Activated CD4-positive, alpha-beta T cell treated with anti-CD3 and anti-CD28 coated beads, Interleukin-2, amount 50 U/mL, for 4 hours (primary cell): ENCODE results near the gene FHIT.
"Not testable (repeated sequence)": the region's sequence is repeated elsewhere in the genome, so short reads cannot be mapped to it uniquely, and the experiment has no call there.

Experiments used
- DNase-seq, 2 experiments: peaks; one replicate each; pipeline ENCODE4 v3.0.0-alpha.2; 2020

Gene FHIT

GRCh38 chr3:59832702-59833101, 1418.5 kb downstream of the FHIT start:
- no peak for DNase-seq

DNA sequence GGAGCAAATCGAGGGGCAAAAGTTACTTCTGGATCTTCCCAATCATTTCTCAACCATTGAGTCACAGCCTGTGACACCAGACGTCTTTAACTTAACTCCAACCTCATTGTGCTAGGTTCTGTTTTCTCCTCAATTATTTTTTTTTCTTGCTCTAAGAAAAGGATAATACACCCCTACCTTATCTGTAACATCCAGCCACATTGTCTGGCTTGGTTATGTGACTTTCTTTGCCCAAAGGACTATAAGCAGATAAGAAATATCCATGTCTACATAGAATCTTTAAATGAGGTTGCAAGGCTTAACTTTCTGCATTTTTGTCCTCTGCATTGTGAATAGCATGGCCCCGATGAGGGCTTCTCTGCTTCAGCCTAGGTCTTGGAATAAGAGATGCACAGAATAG, 1419.0 kb downstream of the FHIT start:
- no peak for DNase-seq

- DNase-seq, result no peak
Observed at GRCh38 chr3:59831394-59831793, 1419.9 kb downstream of the FHIT start.

DNA sequence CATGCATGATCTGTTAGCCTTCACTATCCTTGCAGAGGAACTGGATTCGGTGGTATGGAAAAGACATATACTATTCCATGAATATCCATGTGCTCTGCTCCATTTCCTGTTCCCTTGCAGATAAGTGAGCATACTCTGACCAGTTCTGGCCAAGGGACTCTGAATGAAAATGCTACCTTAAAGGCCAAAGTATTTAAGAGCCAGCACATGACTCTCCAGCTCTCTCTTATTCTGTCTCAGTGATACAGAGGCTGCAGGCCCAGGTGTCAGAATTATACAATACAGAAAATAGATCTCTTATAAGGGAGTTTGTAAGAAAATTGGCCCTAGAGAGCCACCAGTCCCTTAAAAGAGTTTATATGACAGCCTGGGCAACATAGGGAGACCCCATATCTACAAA, 1421.7 kb downstream of the FHIT start:
- DNase-seq, result no peak

GRCh38 chr3:59824876-59825275, 1426.4 kb downstream of the FHIT start:
- DNase-seq, result no peak

DNA sequence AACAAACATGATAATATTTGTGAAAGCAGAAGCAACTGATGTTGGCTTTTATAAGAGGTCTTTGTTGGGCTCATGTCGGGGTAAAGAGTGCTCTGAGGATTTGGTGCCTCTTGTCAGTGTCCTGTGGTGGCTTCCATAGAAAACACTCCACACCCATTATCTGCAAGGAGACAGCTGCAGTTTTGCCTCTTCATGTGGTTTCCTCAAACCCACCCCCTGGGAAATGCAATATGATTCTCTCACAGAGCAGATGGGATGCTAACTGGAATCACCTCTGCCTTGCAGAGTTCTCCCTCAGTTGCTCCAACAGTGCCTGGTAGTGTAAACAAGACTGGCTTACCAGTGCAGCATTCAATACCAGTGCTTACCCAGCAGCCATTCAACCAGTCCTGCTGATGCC, 1430.0 kb downstream of the FHIT start:
- no peak for DNase-seq

- no peak for DNase-seq
Observed at GRCh38 chr3:59820352-59820934, 1430.8 kb downstream of the FHIT start.

GRCh38 chr3:59818919-59819300, 1432.3 kb downstream of the FHIT start:
- DNase-seq, result no peak

DNA sequence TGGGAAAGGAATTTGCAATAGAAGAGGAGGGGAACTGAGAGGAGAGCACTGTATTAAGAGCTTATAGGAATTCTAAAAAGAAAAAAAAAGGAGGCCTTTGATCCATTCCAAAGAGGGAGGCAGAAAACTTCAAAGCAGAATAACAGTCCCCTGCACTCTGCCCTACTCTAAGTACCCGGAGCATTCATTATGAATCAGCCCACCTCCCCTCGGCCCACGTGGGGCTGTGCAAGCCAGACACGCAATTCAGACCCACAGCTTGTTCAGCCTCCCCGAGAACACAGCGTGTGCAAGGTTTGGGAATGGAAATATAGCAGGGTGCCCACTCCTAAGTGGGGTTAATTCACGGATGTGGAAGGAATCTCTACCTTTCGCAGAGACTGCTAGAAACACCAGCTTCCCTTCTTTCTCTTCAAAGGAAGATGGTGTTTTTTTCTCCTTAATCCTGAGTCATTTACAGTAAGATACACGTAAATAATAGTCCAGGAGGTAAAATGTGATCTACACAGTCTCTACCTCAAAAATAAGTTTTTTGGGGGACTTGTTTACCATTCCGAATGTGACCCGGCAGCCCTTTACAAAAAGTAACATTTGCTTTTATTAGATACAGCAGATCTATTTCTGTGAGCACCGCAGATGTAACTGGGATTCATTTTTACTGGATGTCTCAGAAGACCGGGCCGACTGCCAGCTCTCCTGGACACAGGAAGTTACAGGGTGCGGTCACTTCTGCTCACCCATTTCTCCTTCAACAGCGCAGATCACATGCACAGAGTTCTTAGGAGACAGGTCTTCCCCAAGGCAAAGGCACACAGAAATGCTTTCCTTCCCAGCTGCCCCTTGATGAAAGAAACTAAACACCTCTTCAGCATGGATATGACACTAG, 1433.0 kb downstream of the FHIT start:
- no peak for DNase-seq

DNA sequence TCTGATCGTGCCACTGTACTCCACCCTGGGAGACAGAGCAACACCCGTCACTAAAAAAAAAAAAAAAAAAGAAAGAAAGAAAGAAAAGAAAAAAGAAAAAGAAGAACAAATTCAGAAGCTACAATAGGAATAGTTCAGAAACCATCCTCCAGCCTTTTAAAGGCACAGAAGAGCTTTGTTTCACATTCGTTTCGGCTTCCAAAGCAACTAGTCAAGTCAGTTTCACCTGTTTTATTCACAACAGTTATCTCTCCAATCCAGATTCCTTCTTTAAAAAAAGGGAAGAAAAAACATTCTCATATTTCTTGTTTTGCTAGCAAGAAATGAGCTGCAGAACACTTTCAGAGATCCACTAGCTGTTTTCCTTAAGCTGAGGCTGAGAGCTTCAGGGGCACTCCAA, 1433.7 kb downstream of the FHIT start:
- DNase-seq, result no peak

DNA sequence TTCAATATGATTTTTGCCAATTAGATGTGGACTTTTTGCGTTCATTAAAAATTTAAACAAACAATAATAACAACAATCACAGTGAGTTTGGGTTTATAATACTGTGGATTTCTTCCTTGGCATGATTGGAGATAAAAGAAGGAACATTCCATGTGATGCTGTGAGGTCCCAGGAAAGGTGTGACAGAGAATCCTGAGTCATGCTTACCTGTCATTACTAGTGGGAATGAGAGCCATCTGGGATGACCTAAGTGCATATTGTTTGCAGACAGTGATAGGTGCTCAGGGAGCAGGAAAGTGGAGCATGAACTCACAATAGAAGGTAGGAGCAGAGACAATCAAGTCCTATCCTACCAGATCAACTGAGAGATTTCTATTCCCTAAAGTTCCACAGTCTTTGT, 1434.9 kb downstream of the FHIT start:
- DNase-seq, result no peak

DNA sequence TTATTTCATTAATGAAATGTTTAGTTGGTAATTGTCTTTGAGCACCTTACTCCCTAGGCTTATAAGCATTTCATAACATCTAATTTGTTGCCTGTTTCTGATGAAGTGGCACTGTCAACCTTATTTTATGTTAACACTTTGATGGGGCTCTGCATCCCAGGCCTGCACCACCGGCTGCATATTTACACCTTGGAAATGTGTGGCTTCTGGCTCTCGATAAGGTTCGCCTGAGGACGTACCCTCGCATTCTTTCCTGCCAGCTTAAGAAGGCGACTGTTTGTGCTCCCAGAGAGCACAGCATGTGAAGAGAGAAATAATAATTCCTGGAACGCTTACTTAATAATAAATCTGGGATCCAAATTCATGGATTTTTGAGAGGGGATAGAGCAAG, 1438.1 kb downstream of the FHIT start:
- no peak for DNase-seq

- no peak for DNase-seq
Observed at GRCh38 chr3:59812237-59813147, 1438.8 kb downstream of the FHIT start.

DNA sequence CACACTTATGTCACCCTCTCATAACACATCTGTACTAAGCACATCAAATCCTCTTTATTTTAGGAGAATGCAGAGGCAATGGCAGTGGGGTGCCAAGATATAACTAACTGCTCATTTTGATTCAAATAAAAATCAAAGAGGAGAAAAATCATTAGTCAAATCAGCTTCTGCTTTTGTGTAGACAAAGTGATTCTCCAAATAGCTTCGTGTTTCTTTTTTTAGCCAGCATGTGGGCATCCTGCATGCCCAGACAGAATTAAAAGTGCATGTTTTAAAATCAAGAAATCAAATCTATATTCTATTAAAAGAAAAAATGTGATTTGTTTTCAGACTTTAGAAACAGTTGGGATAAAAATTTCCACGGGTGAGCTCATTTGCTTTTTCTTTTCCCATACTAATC, 1440.1 kb downstream of the FHIT start:
- no peak for DNase-seq

- no peak for DNase-seq
Observed at GRCh38 chr3:59810606-59811005, 1440.6 kb downstream of the FHIT start.

GRCh38 chr3:59809710-59810444, 1441.4 kb downstream of the FHIT start:
- no peak for DNase-seq

GRCh38 chr3:59809016-59809415, 1442.2 kb downstream of the FHIT start:
- no peak for DNase-seq

- DNase-seq, result no peak
Observed at GRCh38 chr3:59808446-59808845, 1442.8 kb downstream of the FHIT start.

DNA sequence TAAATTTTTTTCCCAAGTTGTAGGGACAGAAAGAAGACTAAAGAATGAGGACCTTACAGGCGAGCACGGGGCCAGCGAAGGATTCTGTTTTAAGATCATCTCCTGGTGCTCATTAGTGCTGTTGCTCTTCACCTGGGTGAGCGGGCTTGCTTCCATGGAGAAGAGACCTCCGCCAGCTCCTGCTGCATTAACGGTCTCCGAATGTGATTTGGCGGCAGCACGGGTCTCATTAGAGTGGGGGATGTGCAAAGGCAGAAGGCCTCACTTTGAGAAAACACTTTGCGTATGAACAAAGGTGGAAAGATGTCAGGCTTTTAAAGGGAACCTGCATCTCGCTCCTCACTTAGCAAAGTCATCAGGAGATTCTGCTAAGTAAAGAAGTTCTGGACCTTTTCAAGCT, 1448.0 kb downstream of the FHIT start:
- no peak for DNase-seq

- not testable (repeated sequence) for DNase-seq
Observed at GRCh38 chr3:59802453-59802852, 1448.8 kb downstream of the FHIT start.

- no peak for DNase-seq
Observed at GRCh38 chr3:59802045-59802444, 1449.2 kb downstream of the FHIT start.

- no peak for DNase-seq
Observed at GRCh38 chr3:59800481-59800880, 1450.8 kb downstream of the FHIT start.
